Tibial artery (tissue), 4 donors: ENCODE measurements around the gene GRB10.

Source experiments
- DNase-seq, 2 donors: peaks; one replicate each; pipeline ENCODE4 v3.0.0-alpha.2; 2019
- H3K27ac ChIP-seq, 2 donors: fragments of 200-600 bp; sonication (generic) in 1 of 2; 1 replicate in 1 of 2; 2 replicates in 1 of 2; pipeline ENCODE4 v1.5.1; 2018 to 2019; ENCODE audit warnings: mild to moderate bottlenecking in 1 of 2
- H3K27me3 ChIP-seq, 2 donors: fragments of 200-600 bp; sonication (generic) in 1 of 2; one replicate each; pipeline versions ENCODE4 v1.5.1 to v1.6.0; 2016 to 2019
- H3K36me3 ChIP-seq, 3 donors: fragments of 200-600 bp; sonication (generic) in 2 of 3; one replicate each; pipeline ENCODE4 v1.5.1; 2016 to 2019; ENCODE audit warnings: mild to moderate bottlenecking in 2 of 3
- H3K4me1 ChIP-seq, 4 donors: fragments of 200-600 bp; sonication (generic) in 2 of 4; 1 replicate in 3 of 4; 2 replicates in 1 of 4; pipeline ENCODE4 v1.5.1; 2016 to 2019
- H3K4me3 ChIP-seq, 2 donors: fragments of 200-600 bp; sonication (generic) in 1 of 2; 1 replicate in 1 of 2; 2 replicates in 1 of 2; pipeline ENCODE4 v1.5.1; 2018 to 2019; ENCODE audit warnings: mild to moderate bottlenecking in 2 of 2
- H3K9me3 ChIP-seq, 3 donors: fragments of 200-600 bp; sonication (generic) in 1 of 3; one replicate each; pipeline ENCODE4 v1.5.1; 2016 to 2019
- intact Hi-C: fragments of 100-400 bp; cut with DNase I; formaldehyde crosslinking; loops from one replicate; pipeline ENCODE4 v1.15.0; 2023; ENCODE audit warnings: low total_unique reads
- TF ChIP-seq, protein P1 (sequence below), 2 experiments: fragments of 200-600 bp in 1 of 2; fragments of 450-650 bp in 1 of 2; IDR thresholded peaks; one replicate each; pipeline ENCODE4 v1.5.1; 2017 to 2019; ENCODE audit warnings: antibody characterized with exemption in 2 of 2, mild to moderate bottlenecking in 1 of 2, moderate library complexity in 1 of 2

GRB10 gene

DNA sequence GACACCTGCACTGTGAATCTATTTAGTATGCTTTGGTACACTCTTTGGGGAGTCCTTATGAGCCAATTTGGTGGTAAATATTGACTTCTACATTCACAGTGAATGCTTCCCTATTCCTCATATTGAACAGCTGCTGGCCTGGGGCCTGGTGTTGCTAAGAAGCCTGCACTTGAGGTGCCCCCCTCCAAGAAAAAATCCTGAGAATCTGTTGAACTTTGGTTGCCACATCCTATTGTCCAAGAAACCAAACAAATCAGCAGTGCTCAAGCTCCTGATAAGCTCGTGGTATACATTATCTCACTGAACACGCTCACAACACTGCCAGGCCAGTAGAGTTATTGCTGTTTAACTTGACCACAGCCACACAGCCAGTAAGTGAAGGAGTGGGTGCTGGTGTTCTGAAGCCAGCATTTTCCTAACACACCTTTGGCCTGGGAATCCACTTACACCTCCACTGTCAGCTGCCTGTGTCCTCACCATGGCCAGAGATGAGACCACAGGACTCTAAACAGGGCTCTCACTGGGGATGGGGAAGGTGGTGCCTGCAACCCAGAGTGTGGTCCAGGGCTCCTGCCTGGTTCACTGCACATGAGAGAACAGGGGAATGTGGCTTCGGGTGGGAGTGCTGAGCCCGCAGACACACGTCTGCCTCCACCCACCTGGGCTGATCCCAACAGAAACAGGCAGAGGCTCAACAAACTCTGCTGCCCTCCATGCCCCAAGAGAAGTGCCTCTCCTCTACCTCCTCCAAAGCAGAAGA is 224.2 kb downstream of the GRB10 start:
- Histone ChIP-seq H3K4me3 (no peak overlapping the region), H3K4me1 (no peaks in the 10 kb centered on the region)
- intact Hi-C loops = no loop called here

GRCh38 chr7:50557099-50557498 is 225.6 kb downstream of the GRB10 start:
- Histone ChIP-seq H3K27me3 (peaks cover 0 to 27% of the 10 kb centered on the region in 2 donors), H3K27ac (no peak overlapping the region), H3K4me1 (no peaks in the 10 kb centered on the region), H3K9me3 (no peaks in the 10 kb centered on the region), H3K36me3 (no peaks in the 10 kb centered on the region), H3K4me3 (no peak overlapping the region)
- intact Hi-C loops = no loop called here
- no peak for DNase-seq
- TF ChIP-seq, protein P1, sequence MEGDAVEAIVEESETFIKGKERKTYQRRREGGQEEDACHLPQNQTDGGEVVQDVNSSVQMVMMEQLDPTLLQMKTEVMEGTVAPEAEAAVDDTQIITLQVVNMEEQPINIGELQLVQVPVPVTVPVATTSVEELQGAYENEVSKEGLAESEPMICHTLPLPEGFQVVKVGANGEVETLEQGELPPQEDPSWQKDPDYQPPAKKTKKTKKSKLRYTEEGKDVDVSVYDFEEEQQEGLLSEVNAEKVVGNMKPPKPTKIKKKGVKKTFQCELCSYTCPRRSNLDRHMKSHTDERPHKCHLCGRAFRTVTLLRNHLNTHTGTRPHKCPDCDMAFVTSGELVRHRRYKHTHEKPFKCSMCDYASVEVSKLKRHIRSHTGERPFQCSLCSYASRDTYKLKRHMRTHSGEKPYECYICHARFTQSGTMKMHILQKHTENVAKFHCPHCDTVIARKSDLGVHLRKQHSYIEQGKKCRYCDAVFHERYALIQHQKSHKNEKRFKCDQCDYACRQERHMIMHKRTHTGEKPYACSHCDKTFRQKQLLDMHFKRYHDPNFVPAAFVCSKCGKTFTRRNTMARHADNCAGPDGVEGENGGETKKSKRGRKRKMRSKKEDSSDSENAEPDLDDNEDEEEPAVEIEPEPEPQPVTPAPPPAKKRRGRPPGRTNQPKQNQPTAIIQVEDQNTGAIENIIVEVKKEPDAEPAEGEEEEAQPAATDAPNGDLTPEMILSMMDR (IDR thresholded peaks at IDR 0.05) = no peak

More for the DNA sequence above, 224.2 kb downstream of the GRB10 start:
- no peaks in the 10 kb centered on the region for H3K9me3 ChIP-seq
- H3K27me3 ChIP-seq = peaks cover 0 to 27% of the 10 kb centered on the region in 2 donors
- TF ChIP-seq, protein P1 (IDR thresholded peaks at IDR 0.05) = no peak
- H3K27ac ChIP-seq = no peak overlapping the region
- H3K36me3 ChIP-seq = no peaks in the 10 kb centered on the region
- no peak for DNase-seq

DNA sequence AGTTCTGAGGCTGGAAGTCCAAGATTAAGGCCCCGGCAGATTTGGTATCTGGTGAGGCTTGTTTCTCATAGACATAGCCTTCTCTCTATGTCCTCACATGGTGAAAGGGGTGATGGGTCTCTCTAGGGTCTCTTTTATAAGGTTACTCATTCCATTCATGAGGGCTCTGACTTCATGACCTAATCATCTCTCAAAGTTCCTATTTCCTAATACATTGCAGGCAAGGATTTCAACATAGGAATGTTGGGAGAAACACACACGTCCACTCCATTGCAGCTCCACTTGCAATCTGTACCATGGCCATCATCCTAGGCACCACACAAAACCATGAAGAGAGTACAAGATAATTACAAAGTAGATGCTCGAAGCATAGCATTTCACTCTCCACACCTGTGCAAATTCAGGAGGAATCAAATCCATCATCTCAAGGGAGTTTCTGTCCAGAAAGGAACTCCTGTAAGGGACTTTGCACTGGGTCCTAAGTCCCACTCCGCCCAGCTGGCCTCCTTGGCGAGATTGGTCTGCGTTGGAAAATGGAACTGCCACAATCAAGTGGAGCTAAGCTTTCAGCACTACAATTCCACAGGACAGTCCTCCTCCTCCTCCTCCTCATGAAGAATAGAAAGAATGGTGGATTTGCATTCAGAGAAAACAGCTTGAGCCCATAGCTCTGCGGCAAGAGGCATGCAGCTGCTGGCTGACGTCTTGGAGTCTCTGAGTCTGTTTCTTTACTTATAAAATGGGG is 226.3 kb downstream of the GRB10 start:
- peaks cover 0 to 27% of the 10 kb centered on the region in 2 donors for H3K27me3 ChIP-seq
- H3K9me3 ChIP-seq = no peaks in the 10 kb centered on the region
- no peaks in the 10 kb centered on the region for H3K4me1 ChIP-seq
- H3K36me3 ChIP-seq = no peaks in the 10 kb centered on the region
- H3K27ac ChIP-seq = no peak overlapping the region
- TF ChIP-seq, protein P1 (IDR thresholded peaks at IDR 0.05) = no peak
- no peak overlapping the region for H3K4me3 ChIP-seq
- intact Hi-C loops = no loop called here
- no peak for DNase-seq

GRCh38 chr7:50555594-50556140 is 227.0 kb downstream of the GRB10 start:
- Histone ChIP-seq H3K9me3 (no peaks in the 10 kb centered on the region), H3K27me3 (peaks cover 0 to 23% of the 10 kb centered on the region in 2 donors), H3K27ac (no peak overlapping the region), H3K4me1 (no peaks in the 10 kb centered on the region), H3K4me3 (no peak overlapping the region), H3K36me3 (no peaks in the 10 kb centered on the region)
- intact Hi-C loops = no loop called here
- no peak for DNase-seq
- TF ChIP-seq, protein P1 (IDR thresholded peaks at IDR 0.05) = no peak

GRCh38 chr7:50554431-50555322 is 228.0 kb downstream of the GRB10 start:
- TF ChIP-seq, protein P1 (IDR thresholded peaks at IDR 0.05) = no peak
- no peak overlapping the region for H3K4me3 ChIP-seq
- intact Hi-C loops = no loop called here
- no peaks in the 10 kb centered on the region for H3K9me3 ChIP-seq
- H3K27me3 ChIP-seq = peaks cover 0 to 13% of the 10 kb centered on the region in 2 donors
- no peaks in the 10 kb centered on the region for H3K4me1 ChIP-seq
- H3K27ac ChIP-seq = no peak overlapping the region
- no peak for DNase-seq
- no peaks in the 10 kb centered on the region for H3K36me3 ChIP-seq
